Stimulated activated CD8-positive, alpha-beta memory T cell treated with anti-CD3 and anti-CD28 coated beads, Interleukin-2, amount 100 ng/mL, for 1 hour (primary cell): Measurements from ENCODE around the gene RGL3.
"Not testable (repeated sequence)": the region's sequence is repeated elsewhere in the genome, so short reads cannot be mapped to it uniquely, and the experiment has no call there.

Source experiments
- DNase-seq, 2 donors: peaks; one replicate each; pipeline ENCODE4 v3.0.0-alpha.2; 2020; ENCODE audit warnings: low read depth in 2 of 2

The RGL3 gene

DNA sequence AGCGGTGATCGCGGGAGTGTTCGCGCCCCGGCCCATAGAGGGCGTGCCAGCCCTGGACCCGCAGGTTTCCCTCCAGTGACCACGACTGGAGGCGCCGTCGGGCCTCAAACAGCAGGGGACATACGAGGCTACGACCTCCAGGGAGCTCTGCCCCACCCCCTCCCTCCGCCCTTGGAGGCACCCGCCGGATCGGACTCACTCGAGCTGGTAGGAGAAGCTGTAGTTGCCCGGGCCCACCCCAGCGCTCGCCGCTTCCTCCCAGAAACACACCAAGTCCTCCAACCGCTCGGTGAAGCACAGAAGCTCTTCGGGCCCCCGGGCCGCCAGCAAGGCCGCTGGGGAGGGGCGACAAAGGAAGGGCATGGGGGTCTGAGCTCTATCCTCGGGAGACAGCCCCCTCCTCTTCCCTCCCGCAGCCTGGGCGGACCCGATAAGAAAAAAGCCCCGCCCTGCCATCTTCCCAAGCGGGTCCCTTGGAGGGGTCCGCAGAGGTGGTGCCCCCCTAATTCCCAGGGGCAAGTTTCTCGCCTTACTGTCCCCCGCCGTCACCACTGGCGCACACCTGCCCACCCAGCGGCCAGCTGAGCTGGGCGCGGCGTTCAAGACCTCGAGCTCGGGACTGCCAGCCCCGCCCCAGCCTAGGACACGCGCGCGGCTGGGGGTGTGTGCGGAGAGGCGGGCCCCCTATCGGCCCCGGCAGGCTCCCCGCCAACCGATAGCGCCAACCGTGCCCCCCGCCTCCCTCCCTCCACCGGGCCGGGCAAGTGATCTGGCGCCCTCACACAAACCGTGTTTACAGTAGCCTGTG is 36.0 kb downstream of the RGL3 start:
- DNase-seq: no peak

- DNase-seq: peak; percentile 88 to 92
Measured at GRCh38 chr19:11380653-11381537, 38.2 kb downstream of the RGL3 start.

DNA sequence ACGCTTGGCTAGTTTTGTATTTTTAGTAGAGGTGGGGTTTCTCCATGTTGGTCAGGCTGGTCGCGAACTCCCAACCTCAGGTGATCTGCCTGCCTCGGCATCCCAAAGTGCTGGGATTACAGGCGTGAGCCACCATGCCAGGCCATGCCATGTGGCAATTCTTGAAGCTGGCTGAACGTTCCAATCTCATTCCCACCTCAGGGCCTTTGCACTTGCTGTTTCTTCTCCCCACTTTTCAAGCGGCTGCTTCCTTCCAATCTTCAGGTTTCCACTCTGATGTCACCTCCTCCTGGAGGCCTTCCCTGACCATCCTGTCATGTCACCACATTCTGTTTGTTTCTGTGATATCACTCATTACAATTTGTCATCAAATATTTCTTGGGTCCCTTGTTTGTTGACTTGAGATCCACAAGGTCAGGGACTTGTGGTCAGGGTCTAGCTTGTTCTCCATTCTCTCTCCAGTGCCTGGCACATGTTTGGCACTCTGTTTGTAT is 39.2 kb downstream of the RGL3 start:
- no peak for DNase-seq

GRCh38 chr19:11379269-11379845 is 39.8 kb downstream of the RGL3 start:
- not testable (repeated sequence) for DNase-seq

DNA sequence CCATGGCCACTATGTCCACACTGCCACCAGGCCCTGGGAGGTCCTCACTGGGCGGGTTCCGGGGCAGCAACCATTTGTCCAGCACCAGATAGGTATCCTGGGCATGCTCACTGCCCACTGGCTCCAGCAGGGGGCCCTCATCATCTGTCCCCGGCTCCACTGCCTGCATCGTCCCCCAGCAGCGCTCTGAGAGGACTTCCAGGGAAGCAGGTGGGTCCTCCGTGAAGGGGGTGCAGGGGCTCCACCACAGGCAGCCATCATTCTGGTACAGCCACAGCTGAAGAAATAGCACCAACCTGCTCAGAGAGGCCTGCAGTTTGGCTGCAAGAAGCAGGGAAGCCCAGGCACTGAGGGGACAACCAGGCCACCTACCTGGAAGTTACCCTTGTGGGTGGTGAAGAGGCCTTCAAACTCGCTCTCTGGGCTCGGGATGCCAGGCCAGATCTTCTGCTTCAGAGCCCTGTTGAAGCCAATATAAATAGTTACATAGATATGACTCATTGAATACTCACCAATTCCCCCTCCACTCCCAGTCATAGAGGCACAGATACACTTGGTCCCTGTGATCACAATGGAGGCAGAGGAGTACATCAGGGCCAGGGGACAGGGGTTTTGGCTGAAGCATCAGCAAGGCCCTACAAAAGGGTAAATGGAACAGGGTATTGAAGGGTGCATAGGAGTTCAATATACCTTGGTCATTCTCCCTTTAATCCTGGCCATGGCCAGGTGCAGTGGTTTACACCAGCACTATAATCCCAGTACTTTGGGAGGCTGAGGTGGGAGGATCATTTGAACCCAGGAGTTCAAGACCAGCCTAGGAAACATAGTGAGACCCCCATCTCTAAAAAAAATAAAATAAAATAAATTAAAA is 40.6 kb downstream of the RGL3 start:
- no peak for DNase-seq

- DNase-seq: no peak
Measured at GRCh38 chr19:11377756-11378155, 41.4 kb downstream of the RGL3 start.

DNA sequence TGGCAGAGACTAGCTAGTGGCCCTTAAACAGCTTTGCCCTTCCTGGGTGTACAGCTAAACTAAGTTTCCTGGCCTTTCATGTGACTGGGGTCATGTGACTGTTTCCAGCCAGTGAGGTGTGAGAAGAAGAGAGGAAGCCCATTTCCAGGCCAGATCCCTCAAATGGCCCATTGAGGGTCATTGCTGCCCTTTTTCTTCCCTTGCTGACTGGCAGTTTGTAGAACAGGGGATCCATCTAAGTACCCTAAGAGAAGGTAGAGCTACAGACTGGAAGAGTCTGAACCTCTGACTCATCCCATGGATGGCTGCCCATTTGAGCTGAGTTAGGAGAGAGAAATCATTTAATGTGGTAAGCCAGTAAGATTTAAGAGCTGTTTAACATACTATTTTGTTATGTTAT is 41.9 kb downstream of the RGL3 start:
- no peak for DNase-seq

DNA sequence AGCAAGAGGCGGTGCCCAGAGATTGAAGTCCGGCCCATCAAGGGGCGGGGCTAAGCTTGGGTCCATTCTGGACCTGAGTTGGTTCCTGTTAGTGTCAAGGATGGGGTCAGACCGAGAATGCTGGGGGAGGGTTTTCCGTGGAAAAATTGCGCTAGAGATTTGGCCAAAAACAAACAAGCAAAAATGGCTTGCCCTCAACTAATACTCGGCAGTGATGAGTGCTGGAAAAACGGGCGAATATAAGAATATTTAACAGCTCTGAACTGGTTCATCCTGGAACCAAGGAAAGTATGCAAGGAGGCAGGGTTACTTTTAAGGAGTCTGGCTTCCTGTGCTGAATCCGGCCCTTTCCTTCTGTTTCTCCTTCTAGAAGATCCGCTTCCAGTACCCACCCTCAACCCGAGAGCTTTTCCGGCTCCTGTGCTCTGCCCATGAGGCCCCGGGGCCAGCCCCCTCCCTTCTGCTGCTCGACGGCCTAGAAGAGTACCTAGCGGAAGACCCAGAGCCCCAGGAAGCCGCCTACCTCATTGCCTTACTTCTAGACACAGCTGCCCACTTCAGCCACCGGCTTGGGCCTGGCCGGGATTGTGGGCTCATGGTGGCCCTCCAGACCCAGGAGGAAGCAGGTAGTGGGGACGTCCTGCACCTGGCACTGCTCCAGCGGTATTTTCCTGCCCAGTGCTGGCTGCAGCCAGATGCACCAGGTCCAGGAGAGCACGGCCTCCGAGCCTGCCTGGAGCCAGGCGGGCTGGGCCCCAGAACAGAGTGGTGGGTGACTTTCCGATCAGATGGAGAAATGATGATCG is 43.8 kb downstream of the RGL3 start:
- DNase-seq: peak; percentile 35 to 53

GRCh38 chr19:11374433-11375142 is 44.5 kb downstream of the RGL3 start, which contains the start of gene SWSAP1:
SWSAP1 (plus strand) TSS chr19:11374666; CDS start chr19:11374681, 15 bp downstream.
- peak; percentile 90 to 93 for DNase-seq

DNA sequence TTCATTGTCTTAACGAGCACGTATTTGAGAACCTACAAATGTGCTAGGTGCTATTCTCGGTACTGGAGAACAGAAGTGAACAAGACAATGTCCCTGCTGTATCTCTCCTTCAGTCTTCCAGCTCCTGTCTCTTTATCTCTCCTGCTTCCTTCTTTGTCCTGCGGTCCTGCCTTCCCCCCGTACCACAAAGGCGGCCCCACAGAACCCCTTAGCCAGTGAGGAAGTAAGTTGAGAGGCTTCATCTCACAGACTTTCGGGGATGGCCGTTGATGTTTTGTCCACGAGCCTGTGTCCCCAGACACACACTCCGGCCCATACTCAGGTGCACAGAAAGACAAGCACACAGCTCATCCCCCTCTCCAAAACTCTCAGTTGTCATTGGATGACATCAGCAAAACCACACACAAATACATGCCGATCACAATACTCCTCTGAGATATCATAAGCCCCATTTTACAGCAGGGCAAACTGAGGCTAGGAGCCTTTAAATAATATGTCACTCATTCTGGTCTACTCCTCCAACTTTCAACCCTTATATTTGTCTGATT is 45.2 kb downstream of the RGL3 start:
- DNase-seq: no peak

GRCh38 chr19:11373166-11373884 is 45.8 kb downstream of the RGL3 start:
- DNase-seq: no peak

DNA sequence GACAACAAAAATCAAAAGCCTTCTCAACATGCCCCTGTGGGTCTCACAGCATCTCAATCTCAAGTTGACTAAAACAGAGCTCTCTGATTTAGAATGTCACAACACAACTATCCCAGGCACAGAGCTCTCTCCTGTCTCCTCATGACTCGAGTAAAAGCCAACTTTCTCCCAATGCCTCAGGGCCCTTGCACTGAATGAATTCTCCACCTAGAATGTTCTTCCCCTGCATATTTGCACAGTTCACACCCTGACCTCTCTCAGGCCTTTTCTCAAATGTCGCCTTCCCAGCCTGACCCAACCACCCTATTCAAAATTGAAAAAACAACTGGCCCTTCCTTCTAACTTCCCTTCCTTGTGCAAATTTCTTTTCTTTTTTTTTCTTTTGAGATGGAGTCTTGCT is 48.4 kb downstream of the RGL3 start:
- DNase-seq: no peak

GRCh38 chr19:11367528-11367927 is 51.6 kb downstream of the RGL3 start:
- DNase-seq: no peak

DNA sequence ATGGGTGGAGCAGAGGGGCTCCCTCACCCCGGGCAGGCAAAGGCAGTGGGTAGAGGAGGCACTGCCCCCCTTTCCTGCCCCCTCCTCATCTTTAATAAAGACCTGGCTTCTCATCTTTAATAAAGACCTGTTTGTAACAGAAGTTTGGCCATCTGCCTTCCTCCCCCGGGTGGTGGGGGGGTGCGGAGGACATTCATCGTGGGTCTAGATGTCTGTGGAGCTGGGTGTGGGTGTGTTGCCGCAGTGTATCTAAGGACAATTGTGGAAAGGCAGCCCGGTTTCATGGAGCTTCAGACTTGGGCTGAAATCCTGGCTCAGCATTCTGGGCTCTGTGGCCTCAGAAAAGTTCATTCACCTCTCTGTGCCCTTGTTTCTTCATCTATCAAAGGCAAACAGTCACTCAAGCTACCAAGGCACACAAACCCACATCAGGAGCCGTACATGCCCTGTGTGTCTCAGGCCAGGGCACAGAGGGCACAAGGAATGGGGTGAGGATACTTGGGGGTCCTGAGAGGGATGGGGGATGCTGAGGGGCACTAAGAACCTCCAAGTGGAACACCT is 53.5 kb downstream of the RGL3 start:
- DNase-seq: no peak

DNA sequence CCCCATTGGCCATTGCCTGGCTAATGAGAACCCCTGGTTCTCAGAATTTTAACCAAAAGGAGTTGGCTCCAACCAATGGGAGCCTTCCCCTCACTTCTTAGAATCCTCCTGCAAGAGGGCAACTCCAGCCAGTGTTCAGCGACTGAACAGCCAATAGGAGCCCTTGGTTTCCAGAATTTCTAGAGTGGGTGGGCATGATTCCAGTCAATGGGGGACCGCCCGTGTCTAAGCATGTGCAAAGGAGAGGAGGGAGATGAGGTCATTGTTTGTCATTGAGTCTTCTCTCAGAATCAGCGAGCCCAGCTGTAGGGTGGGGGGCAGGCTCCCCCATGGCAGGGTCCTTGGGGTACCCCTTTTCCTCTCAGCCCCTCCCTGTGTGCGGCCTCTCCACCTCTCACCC is 54.2 kb downstream of the RGL3 start:
- no peak for DNase-seq

DNA sequence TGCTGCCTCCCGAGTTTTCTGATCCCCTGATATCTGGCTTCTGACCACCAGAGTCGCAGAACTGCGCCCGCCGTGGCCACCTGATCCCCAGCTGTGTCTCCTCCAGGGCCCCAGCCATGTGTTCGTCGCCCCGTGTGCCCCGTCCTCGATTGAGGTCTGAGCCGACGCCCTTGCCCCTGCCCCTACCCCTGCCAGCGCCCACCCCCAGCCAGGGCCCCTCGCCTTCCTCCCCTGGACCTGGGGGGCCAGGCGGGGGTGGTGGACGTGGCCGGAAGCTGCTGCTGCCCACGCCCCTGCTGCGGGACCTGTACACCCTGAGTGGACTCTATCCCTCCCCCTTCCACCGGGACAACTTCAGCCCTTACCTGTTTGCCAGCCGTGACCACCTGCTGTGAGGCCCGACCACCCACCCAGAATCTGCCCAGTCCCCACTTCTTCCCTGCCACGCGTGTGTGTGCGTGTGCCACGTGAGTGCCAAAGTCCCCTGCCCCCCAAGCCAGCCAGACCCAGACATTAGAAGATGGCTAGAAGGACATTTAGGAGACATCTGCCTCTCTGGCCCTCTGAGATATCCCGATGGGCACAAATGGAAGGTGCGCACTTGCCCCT is 54.7 kb downstream of the RGL3 start:
- no peak for DNase-seq

- DNase-seq: no peak
Measured at GRCh38 chr19:11363881-11364280, 55.2 kb downstream of the RGL3 start.
